Cardiac muscle cell (in vitro differentiated cells and primary cell): ENCODE data around the gene ADGRB2. TPM values are rescaled to one million over a fixed set of nuclear protein-coding genes. Genes with fewer than 3 reads are reported as not detected.

Experiments
- DNase-seq, 2 donors: peaks; one replicate each; pipeline versions ENCODE4 v3.0.0 to v3.0.0-alpha.2; 2010 to 2017; ENCODE audit warnings: low read depth in 1 of 2, low spot score in 1 of 2
- H3K27ac ChIP-seq: fragments of 200-600 bp; sonication (generic); 2 replicates; pipeline ENCODE4 v1.5.1; 2016
- H3K27me3 ChIP-seq: fragments of 200-600 bp; sonication (generic); 2 replicates; pipeline ENCODE4 v1.6.0; 2016; ENCODE audit warnings: control low read depth
- H3K36me3 ChIP-seq: fragments of 200-600 bp; sonication (generic); 2 replicates; pipeline ENCODE4 v1.5.1; 2016; ENCODE audit warnings: control low read depth
- H3K4me1 ChIP-seq: fragments of 200-600 bp; sonication (generic); 2 replicates; pipeline ENCODE4 v1.8.1; 2017; ENCODE audit warnings: low read depth, mild to moderate bottlenecking, mixed run types
- H3K4me3 ChIP-seq: fragments of 200-600 bp; sonication (generic); 2 replicates; pipeline ENCODE4 v1.5.1; 2016; ENCODE audit warnings: mild to moderate bottlenecking
- H3K9me3 ChIP-seq: fragments of 200-600 bp; sonication (generic); 2 replicates; pipeline ENCODE4 v1.5.1; 2017; ENCODE audit warnings: low read depth, mild to moderate bottlenecking, control low read depth
- CTCF ChIP-seq: IDR thresholded peaks from 2 replicates; pipeline ENCODE4 v1.5.1; 2012; ENCODE audit warnings: low read depth, mild to moderate bottlenecking, low read length
- polyA plus RNA-seq: library from polyadenylated mRNA; unstranded; fragments of >200 nt; fragmentation: Nextera tagmentation; extraction: Ambion mirVana; gene quantifications from 2 replicates; pipeline ENCODE4 v1.2.1, GENCODE V29; 2016
- total RNA-seq: library from RNA; depleted of rRNA; stranded (reverse); fragments of >200 nt; gene quantifications from 2 replicates; pipeline ENCODE4 v1.2.3, GENCODE V29; 2016

The ADGRB2 gene
- total and polyA plus RNA-seq, 2 experiments from 2014 or later, result 95.0 to 309 TPM

DNA sequence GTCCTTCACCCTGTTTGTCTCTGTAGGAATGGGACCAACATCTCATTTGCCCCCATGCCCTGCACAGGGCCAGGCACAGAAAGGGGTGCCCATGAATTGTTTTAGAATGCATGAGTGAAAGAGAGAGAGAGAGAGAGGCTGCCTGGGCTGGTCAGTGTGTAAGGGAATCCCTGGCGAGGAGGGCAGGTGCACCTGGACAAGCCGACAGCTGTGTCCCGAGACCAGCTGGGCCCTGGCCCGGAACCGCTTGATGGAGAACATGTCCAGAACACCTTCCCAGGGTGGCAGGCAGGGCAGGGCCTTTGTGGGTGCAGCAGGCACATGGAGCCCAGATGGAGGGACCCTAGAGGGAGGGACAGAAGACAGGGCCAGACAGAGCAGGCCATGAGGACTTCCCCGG, 28.9 kb upstream of the ADGRB2 start:
- no peak for TF ChIP-seq CTCF
- Histone ChIP-seq H3K9me3 (no peaks in the 10 kb centered on the region), H3K4me3 (no peak overlapping the region), H3K4me1 (no peaks in the 10 kb centered on the region), H3K27ac (no peak overlapping the region), H3K27me3 (no peaks in the 10 kb centered on the region), H3K36me3 (no peaks in the 10 kb centered on the region)
- DNase-seq, result no peak

DNA sequence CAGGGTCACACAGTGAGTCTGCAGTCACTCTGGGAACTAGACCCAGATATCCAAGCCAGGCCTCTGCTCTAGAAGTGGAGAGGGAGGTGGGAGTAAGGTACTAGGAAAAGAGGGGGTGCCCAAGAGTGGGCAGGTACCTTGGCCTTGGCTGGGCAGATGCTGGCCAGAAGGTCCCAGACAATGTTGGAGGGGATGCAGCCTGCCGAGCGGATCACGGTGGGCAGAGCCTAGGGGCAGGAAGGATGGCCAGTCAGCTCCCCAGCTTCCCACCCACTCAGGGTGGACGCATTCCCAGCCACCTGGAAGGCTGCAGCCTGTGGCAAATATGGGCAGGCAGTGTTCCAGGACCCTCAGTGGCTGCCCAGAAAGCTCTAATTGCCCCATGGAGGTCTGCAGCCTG, 28.4 kb upstream of the ADGRB2 start:
- H3K36me3 ChIP-seq, result no peaks in the 10 kb centered on the region
- no peak for DNase-seq
- H3K27me3 ChIP-seq, result no peaks in the 10 kb centered on the region
- no peak overlapping the region for H3K4me3 ChIP-seq
- H3K27ac ChIP-seq, result no peak overlapping the region
- no peak for TF ChIP-seq CTCF
- H3K9me3 ChIP-seq, result no peaks in the 10 kb centered on the region
- H3K4me1 ChIP-seq, result no peaks in the 10 kb centered on the region

DNA sequence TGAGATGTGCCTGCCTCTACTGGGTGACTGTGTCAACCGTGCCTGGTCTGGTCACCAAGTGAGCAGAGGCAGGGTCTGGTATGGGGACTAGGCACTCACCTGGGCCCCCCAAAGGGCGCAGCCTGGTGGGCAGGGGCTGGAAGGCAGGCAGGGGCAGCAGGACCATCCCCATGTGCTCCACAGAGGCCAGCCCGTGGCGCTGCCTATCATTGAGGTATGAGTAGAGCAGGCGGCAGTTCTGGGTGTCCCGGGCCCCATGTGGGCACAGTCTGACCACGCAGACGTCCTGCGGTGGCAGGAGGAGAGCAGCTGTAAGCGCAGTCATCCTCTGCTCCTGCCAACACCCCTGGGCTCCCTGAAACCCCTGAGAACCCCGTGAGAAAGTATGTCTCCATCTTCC, 28.0 kb upstream of the ADGRB2 start:
- Histone ChIP-seq H3K4me3 (no peak overlapping the region), H3K4me1 (no peaks in the 10 kb centered on the region), H3K9me3 (no peaks in the 10 kb centered on the region), H3K36me3 (no peaks in the 10 kb centered on the region), H3K27me3 (no peaks in the 10 kb centered on the region), H3K27ac (no peak overlapping the region)
- TF ChIP-seq CTCF, result no peak
- DNase-seq, result no peak

DNA sequence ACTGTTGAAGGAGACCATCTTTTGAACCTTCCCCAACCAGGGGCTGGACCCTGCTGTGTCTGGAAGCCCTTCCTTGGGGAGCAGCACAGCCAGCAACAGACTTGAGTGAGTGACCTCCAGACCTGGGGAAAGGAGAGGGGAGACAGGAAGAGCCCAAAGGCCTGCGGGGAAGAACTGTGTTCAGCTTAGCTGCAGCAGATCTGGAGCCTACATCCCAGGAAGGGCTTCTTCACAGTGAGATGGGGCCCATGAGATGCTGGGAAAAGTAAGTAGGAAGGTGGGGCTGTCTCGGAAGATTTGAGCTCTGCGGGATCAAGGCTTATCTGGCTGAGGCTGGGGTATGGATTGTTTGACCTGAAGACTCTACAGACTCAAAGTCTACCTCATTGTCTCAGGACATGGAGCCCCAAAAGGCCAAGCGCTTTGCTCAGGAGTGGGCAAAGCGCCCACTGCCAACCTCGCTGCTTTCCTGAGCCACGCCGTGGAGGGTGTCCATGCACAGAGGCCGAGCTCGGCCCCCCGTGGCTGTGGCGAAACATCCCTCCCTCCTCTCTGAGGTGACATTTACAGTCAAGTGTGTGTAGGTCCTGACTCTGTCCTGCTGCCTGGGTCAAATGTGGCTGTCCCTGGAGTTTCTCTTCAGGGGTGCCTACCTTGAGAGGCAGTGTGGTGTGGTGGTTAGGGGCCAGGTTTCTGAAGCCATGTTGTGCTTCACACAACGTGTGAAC, 27.2 kb upstream of the ADGRB2 start:
- Histone ChIP-seq H3K36me3 (no peaks in the 10 kb centered on the region), H3K4me3 (no peak overlapping the region), H3K27me3 (no peaks in the 10 kb centered on the region), H3K9me3 (no peaks in the 10 kb centered on the region), H3K4me1 (no peaks in the 10 kb centered on the region), H3K27ac (no peak overlapping the region)
- TF ChIP-seq CTCF, result no peak
- DNase-seq, result no peak

- no peaks in the 10 kb centered on the region for H3K4me1 ChIP-seq
- H3K9me3 ChIP-seq, result no peaks in the 10 kb centered on the region
- no peaks in the 10 kb centered on the region for H3K27me3 ChIP-seq
- H3K4me3 ChIP-seq, result no peak overlapping the region
- no peak for TF ChIP-seq CTCF
- DNase-seq, result no peak
- H3K36me3 ChIP-seq, result no peaks in the 10 kb centered on the region
- no peak overlapping the region for H3K27ac ChIP-seq
Observed at GRCh38 chr1:31790641-31791091, 26.5 kb upstream of the ADGRB2 start.

- no peaks in the 10 kb centered on the region for H3K36me3 ChIP-seq
- H3K4me1 ChIP-seq, result no peaks in the 10 kb centered on the region
- H3K9me3 ChIP-seq, result no peaks in the 10 kb centered on the region
- H3K27ac ChIP-seq, result no peak overlapping the region
- no peak for DNase-seq
- no peaks in the 10 kb centered on the region for H3K27me3 ChIP-seq
- TF ChIP-seq CTCF, result no peak
- no peak overlapping the region for H3K4me3 ChIP-seq
Observed at GRCh38 chr1:31790140-31790539, 26.0 kb upstream of the ADGRB2 start.
